CD1c-positive myeloid dendritic cell (primary cell): ENCODE data around the gene PFAS.

Experiments
- DNase-seq: peaks from one replicate; pipeline ENCODE4 v3.0.0-alpha.2; 2016; ENCODE audit errors: extremely low spot score

The PFAS gene

GRCh38 chr17:8268550-8269298 lies 19.6 kb downstream of the PFAS start:
- no peak for DNase-seq

GRCh38 chr17:8272421-8272820 lies 23.3 kb downstream of the PFAS start:
- no peak for DNase-seq

GRCh38 chr17:8273884-8274444 lies 24.9 kb downstream of the PFAS start:
- no peak for DNase-seq

- DNase-seq: no peak
These were observed 25.7 kb downstream of the PFAS start for GRCh38 chr17:8274816-8275215.

- no peak for DNase-seq
These were observed 26.6 kb downstream of the PFAS start for GRCh38 chr17:8275421-8276290.

GRCh38 chr17:8277317-8277716 lies 28.2 kb downstream of the PFAS start:
- no peak for DNase-seq

- no peak for DNase-seq
These were observed 33.3 kb downstream of the PFAS start for GRCh38 chr17:8282345-8282744.

GRCh38 chr17:8283356-8283755 lies 34.3 kb downstream of the PFAS start:
- DNase-seq: no peak

GRCh38 chr17:8284126-8284525 lies 35.0 kb downstream of the PFAS start:
- DNase-seq: no peak

- peak; percentile 29 for DNase-seq
These were observed 36.4 kb downstream of the PFAS start for GRCh38 chr17:8285270-8286181.

GRCh38 chr17:8287651-8288335 lies 38.7 kb downstream of the PFAS start:
- DNase-seq: no peak

- DNase-seq: peak; percentile 88
These were observed 39.4 kb downstream of the PFAS start, which contains the start of gene RANGRF for GRCh38 chr17:8288336-8289102. Gene RANGRF (plus strand): TSS chr17:8288670. CDS start chr17:8288789, 119 bp downstream.

- no peak for DNase-seq
These were observed 40.0 kb downstream of the PFAS start for GRCh38 chr17:8289103-8289397.

GRCh38 chr17:8290043-8290442 lies 41.0 kb downstream of the PFAS start:
- DNase-seq: no peak

GRCh38 chr17:8292639-8293395 lies 43.7 kb downstream of the PFAS start:
- DNase-seq: peak; percentile 78

GRCh38 chr17:8294361-8294760 lies 45.3 kb downstream of the PFAS start:
- no peak for DNase-seq

- DNase-seq: no peak
These were observed 45.8 kb downstream of the PFAS start for GRCh38 chr17:8294814-8295316.

GRCh38 chr17:8300226-8300625 lies 51.1 kb downstream of the PFAS start:
- DNase-seq: no peak

GRCh38 chr17:8300627-8301242 lies 51.6 kb downstream of the PFAS start:
- peak; percentile 79 for DNase-seq
